HCT116 (cell line): ENCODE measurements around the gene FERMT3.

ENCODE experiments used
- POLR2A ChIP-seq: IDR thresholded peaks from 2 replicates; pipeline ENCODE4 v1.7.0; 2011; ENCODE audit warnings: borderline replicate concordance; ENCODE audit not compliant: insufficient read depth, insufficient read length; ENCODE audit errors: extremely low read depth
- TF ChIP-seq, protein P1 (sequence below): IDR thresholded peaks from 2 replicates; pipeline ENCODE4 v1.6.1; 2012; ENCODE audit warnings: low read depth
- TF ChIP-seq, protein P2 (sequence below), 3 experiments: fragments of 200-600 bp in 1 of 3; sonication (generic) in 1 of 3; IDR thresholded peaks in 2 of 3; conservative IDR thresholded peaks in 1 of 3; 2 replicates each; pipeline ENCODE4 v1.5.1; 2012 to 2017; ENCODE audit warnings: low read depth in 2 of 3, low read length in 2 of 3, antibody characterized with exemption in 1 of 3, borderline replicate concordance in 1 of 3, control low read depth in 1 of 3, mild to moderate bottlenecking in 1 of 3, mixed read lengths in 1 of 3, mixed run types in 1 of 3, moderate library complexity in 1 of 3; ENCODE audit not compliant: insufficient read depth in 1 of 3

DNA sequence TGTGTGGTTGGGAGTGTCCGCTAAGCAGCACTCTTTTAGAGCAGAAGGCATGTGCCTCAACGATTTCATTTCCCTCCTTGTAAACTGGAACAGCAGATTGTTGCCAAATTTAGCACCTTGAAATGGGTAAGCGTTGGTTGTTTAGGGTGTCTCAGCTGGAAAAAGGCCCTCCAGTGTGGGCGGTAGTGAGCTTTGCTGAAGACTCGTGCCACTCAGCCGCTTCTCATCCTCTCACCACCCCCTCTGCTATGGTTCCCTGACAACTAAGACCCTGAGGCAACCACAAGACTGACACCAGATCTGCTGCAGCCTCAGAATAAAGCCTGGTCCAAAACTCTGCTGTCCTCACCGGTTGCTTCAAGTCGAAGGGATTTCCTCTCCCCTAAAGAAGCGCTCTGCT, 9.9 kb upstream of the FERMT3 start:
- TF ChIP-seq POLR2A: no peak
- TF ChIP-seq, protein P1, sequence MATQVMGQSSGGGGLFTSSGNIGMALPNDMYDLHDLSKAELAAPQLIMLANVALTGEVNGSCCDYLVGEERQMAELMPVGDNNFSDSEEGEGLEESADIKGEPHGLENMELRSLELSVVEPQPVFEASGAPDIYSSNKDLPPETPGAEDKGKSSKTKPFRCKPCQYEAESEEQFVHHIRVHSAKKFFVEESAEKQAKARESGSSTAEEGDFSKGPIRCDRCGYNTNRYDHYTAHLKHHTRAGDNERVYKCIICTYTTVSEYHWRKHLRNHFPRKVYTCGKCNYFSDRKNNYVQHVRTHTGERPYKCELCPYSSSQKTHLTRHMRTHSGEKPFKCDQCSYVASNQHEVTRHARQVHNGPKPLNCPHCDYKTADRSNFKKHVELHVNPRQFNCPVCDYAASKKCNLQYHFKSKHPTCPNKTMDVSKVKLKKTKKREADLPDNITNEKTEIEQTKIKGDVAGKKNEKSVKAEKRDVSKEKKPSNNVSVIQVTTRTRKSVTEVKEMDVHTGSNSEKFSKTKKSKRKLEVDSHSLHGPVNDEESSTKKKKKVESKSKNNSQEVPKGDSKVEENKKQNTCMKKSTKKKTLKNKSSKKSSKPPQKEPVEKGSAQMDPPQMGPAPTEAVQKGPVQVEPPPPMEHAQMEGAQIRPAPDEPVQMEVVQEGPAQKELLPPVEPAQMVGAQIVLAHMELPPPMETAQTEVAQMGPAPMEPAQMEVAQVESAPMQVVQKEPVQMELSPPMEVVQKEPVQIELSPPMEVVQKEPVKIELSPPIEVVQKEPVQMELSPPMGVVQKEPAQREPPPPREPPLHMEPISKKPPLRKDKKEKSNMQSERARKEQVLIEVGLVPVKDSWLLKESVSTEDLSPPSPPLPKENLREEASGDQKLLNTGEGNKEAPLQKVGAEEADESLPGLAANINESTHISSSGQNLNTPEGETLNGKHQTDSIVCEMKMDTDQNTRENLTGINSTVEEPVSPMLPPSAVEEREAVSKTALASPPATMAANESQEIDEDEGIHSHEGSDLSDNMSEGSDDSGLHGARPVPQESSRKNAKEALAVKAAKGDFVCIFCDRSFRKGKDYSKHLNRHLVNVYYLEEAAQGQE: no peak
- TF ChIP-seq, protein P2, sequence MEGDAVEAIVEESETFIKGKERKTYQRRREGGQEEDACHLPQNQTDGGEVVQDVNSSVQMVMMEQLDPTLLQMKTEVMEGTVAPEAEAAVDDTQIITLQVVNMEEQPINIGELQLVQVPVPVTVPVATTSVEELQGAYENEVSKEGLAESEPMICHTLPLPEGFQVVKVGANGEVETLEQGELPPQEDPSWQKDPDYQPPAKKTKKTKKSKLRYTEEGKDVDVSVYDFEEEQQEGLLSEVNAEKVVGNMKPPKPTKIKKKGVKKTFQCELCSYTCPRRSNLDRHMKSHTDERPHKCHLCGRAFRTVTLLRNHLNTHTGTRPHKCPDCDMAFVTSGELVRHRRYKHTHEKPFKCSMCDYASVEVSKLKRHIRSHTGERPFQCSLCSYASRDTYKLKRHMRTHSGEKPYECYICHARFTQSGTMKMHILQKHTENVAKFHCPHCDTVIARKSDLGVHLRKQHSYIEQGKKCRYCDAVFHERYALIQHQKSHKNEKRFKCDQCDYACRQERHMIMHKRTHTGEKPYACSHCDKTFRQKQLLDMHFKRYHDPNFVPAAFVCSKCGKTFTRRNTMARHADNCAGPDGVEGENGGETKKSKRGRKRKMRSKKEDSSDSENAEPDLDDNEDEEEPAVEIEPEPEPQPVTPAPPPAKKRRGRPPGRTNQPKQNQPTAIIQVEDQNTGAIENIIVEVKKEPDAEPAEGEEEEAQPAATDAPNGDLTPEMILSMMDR (IDR thresholded peaks at IDR 0.05 in 2 of 3, conservative IDR thresholded peaks at IDR 0.05 in 1 of 3; ENCODE audit: borderline replicate concordance in 1 of 3, insufficient read depth in 1 of 3, low read depth in 2 of 3, low read length in 2 of 3): no peak
